Renal pelvis (tissue), 4 donors: ENCODE measurements around the gene THOP1. TPM values are rescaled to one million over a fixed set of nuclear protein-coding genes. Genes with fewer than 3 reads are reported as not detected.
"Not testable (repeated sequence)": the region's sequence is repeated elsewhere in the genome, so short reads cannot be mapped to it uniquely, and the experiment has no call there.

ENCODE experiments used
- DNase-seq: peaks from one replicate; pipeline ENCODE4 v3.0.0-alpha.2; 2013
- polyA plus RNA-seq, 3 donors: library from polyadenylated mRNA; unstranded; fragments of 120-200 nt; gene quantifications; one replicate each; pipeline ENCODE4 v1.2.1, GENCODE V29; 2013; ENCODE audit not compliant: insufficient read length in 3 of 3

The THOP1 gene
- polyA plus RNA-seq, 3 donors = 58.7 to 64.8 (median 58.7) TPM

- no peak for DNase-seq
Measured at GRCh38 chr19:2814426-2814825, 29.1 kb downstream of the THOP1 start.

DNA sequence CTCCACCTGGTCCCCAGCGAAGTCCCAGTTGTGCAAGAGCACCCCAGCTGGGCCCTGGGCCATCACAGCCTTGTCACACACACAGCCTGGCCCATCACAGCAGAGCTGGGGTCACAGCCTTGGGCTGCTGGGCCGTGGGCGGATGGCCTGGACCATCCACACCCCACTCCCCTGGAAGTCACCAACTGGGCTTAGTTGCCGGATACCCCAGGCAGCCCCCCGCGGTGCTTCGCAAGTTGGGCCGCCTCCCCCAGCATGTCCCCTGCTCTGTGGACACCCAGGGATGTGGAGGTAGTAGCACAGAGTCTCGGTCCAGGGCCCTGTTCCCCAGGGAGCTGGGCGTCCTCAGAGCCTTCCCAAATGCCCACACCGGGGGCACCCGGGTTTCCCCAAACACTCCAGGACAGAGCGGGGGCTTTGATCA, 29.9 kb downstream of the THOP1 start:
- no peak for DNase-seq

GRCh38 chr19:2815923-2816322, 30.6 kb downstream of the THOP1 start:
- DNase-seq = no peak

- no peak for DNase-seq
Measured at GRCh38 chr19:2816641-2817040, 31.3 kb downstream of the THOP1 start.

- not testable (repeated sequence) for DNase-seq
Measured at GRCh38 chr19:2817237-2817829, 32.0 kb downstream of the THOP1 start.

DNA sequence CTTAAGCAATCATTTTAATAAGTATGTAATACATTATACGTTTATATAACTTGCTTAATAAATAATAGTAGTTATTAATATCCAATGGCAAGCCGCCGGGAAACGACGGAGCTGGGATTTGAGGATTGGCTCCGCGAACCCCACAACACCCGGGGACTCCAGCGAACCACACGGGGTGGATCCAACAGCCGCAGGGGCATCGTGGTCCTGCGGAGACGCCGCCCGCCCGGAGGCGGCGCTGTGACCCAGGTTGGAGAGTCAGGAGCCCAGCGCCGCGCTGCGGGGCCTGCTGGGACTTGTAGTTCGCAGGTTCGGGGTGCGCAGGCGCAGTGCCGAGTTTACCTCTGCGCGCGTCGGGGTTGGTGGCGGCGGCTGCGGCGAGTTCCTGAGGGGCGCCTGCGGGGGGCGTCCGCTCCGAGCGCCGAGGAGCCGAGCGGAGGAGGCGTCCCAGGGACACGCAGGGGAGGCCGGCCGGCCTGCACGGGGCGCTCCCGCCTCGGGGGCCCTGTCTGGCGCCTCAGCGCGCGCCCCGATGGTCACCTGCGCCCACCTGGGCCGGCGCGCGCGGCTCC, 34.3 kb downstream of the THOP1 start, which contains the start of gene ZNF554:
TSS of gene ZNF554 (plus strand) at position 329 of the 572 bp plus-strand sequence. CDS start at position 533, 204 bp downstream.
- peak; percentile 95 for DNase-seq

DNA sequence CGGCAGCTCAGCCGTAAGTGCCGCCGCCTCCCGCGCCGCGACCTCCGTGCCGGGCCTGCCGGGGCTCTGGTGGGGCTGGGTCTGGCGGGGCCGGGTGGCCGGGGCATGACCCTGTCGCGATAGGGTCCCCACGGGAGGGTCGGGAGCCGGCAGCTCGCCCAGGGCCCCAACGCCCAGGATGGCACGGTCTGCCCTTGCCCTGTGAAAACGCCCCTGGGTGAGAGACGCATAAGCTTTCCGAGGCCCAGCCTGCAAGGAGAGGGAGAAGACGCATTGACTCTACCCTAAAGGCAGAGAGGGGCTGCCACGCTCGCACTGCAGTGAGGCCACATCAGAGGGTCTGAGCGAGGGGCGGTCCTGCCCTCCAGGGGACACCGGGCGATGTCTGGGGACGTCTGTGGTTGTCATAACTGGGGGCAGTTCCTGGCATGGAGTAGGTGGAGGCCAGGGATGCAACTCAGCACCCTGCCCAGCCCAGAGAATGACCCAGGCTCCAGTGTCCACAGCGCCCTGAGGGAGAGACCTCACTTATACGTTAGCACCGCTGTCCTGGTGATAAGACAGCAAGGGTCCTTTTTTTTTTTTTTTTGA, 34.9 kb downstream of the THOP1 start:
- DNase-seq = peak; percentile 5

GRCh38 chr19:2822846-2823245, 37.5 kb downstream of the THOP1 start:
- DNase-seq = no peak

- no peak for DNase-seq
Measured at GRCh38 chr19:2823646-2824045, 38.3 kb downstream of the THOP1 start.

DNA sequence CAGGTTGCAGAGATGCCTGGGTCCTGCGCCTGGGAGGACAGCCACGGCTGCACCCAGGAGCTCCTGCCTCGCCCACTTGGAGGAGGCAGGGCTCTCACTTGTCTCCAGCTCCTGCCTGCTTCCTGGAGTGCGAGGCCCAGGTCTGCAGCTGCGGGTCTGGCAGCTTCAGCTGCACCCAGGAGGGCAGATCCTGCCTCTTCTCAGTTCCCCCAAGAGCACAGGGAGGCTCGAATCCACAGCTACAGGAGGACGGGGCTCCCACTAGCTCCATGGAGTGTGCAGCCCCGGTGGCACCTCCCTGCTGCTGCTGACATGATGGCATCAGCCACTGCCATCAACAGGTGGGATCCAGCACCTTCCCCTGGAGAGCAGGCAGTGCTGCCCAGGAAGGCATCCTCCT, 38.8 kb downstream of the THOP1 start:
- DNase-seq = no peak

DNA sequence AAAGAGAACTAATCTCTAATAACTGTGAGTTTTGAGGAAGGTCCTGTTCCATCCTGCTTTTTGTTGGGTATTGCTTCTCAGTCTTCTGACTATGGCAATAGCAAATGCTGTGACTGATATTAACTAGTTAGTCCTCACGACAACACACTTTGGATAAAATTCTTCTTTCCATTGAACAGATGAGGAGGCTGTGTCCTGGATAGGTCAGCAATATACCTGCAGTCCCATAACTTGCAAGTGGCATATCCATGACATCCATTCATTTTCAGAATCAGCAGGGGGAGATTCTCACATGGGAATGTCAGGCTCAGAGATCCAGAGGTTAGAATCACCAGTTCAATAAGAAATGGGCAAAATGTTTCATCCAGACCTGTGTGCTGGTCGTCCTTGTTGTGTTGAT, 41.7 kb downstream of the THOP1 start:
- no peak for DNase-seq

DNA sequence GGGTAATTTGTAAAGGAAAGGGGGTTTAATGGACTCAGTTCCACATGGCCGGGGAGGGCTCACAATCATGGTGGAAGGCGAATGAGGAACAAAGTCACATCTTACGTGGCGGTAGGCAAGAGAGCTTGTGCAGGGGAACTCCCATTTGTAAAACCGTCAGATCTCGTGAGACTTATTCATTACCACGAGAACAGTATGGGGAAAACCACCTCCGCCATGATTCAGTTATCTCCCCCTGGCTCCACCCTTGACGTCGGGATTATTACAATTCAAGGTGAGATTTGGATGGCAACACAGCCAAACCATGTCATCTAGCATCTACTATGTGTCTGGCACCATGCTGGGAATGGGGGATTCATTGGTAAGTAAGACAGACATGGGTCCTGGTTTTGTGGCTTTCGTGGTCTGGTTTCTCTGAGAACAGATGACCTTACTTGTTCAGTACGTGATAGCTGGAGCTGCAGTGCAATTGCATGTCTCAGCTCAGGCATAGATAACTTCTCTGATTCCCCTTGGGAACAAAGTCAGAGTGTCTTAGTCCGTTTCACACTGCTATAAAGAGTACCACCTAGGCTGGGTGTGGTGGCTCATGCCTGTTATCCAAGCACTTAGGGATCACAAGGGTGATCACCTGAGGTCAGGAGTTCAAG, 42.7 kb downstream of the THOP1 start:
- DNase-seq = no peak

GRCh38 chr19:2834294-2834871, 49.1 kb downstream of the THOP1 start:
- no peak for DNase-seq

- DNase-seq = no peak
Measured at GRCh38 chr19:2837430-2837829, 52.1 kb downstream of the THOP1 start.

- peak; percentile 99 for DNase-seq
Measured at GRCh38 chr19:2840794-2841791, 55.8 kb downstream of the THOP1 start, which contains the start of gene ZNF555. TSS of gene ZNF555 (plus strand) at chr19:2841475. CDS start at chr19:2841573, 98 bp downstream.

GRCh38 chr19:2841855-2842574, 56.7 kb downstream of the THOP1 start:
- DNase-seq = no peak

DNA sequence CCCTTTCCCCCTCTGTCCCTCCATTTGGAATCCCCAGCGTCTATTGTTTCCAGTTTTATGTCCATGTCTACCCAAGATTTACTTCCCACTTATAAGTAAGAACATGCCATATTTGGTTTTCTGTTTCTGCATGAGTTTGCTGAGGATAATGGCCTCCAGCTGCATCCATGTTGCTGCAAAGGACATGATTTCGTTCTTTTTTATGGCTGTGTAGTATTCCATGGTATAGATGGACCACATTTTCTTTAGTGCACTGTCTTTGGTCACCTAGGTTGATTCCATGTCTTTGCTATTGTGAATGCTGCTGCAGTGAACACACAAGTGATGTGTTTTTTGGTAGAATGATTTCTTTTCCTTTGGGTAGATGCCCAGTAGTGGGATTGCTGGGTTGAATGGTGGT, 59.8 kb downstream of the THOP1 start:
- no peak for DNase-seq

DNA sequence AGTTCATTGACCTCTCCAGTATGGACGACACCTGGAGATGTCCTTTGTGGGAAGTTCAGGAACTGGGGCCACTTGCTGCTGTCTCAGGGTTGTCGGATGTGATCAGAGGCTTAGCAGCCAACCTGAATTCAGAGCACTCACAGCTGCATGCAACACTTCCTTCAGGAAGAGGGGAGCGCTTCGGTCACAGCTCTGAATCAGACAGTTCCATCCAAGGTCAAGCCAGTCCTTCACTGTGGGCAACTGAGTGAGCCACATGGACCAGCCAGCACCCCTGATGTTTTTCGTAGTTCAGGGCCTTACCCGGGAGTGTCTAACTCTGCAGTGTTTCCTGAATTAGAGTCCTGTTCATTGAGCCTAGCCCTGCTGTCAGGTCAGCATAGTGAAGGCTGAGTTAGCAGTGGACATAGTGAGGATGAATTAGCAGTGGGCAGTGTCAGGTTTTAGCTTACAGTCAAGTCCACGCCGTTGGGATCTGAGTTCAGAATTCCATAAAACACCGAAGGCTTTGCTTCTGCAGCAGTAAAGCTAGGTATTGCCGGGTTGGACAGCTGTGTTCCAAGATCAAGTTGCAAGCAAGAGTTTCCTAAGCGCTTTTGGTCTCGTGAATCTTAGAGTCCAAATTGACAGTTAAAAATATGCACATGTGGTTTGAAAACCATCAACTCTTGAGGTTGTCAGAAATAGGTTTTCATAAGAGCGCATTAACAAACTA, 61.0 kb downstream of the THOP1 start:
- no peak for DNase-seq

- DNase-seq = no peak
Measured at GRCh38 chr19:2847507-2847906, 62.2 kb downstream of the THOP1 start.

DNA sequence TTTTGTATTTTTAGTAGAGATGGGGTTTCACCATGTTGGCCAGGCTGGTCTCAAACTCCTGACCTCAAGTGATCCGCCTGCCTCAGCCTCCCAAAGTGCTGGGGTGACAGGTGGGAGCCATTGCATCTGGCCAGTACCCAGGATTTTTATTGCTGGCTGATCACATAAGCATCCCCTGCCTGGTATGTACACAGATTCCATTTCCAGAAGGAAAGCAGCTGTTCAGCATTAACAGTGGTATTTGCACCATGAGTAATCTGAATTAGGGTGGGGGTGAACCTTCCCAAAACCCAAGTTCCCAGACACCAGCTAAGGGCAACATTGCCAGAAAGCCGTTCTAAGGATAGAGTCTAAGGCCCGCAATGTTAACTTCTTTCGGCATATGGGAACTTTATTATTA, 63.3 kb downstream of the THOP1 start:
- no peak for DNase-seq
